CD8-positive, alpha-beta memory T cell (primary cell): ENCODE results near the gene CALML5. TPM values are rescaled to one million over a fixed set of nuclear protein-coding genes. Genes with fewer than 3 reads are reported as not detected.

Experiments
- polyA plus RNA-seq: library from polyadenylated mRNA; unstranded; fragments of 300-500 nt; fragmentation: Illumina TruSeq; gene quantifications from one replicate; pipeline ENCODE4 v1.2.3, GENCODE V29; 2021
- total RNA-seq, 2 experiments: library from RNA; stranded (reverse); gene quantifications; one replicate each; pipeline ENCODE4 v1.2.3, GENCODE V29; 2021

CALML5 gene
- total and polyA plus RNA-seq, 3 experiments from 2014 or later: not detected

Other genes starting within 250 kb of the CALML5 start
- not detected for gene UCN3, start 134.6 kb downstream of the CALML5 start, total RNA-seq
- not detected for gene UCN3, start 134.6 kb downstream of the CALML5 start, polyA plus RNA-seq
- not detected for gene TUBAL3, start 94.7 kb downstream of the CALML5 start, total RNA-seq
- gene TUBAL3, start 94.7 kb downstream of the CALML5 start, polyA plus RNA-seq: not detected
- gene NET1, start 87.0 kb downstream of the CALML5 start, total RNA-seq: 10 to 100 TPM; 20.4 to 21.5 TPM
- 1.8 TPM for gene NET1, start 87.0 kb downstream of the CALML5 start, polyA plus RNA-seq
- gene CALML3, start 25.4 kb upstream of the CALML5 start, total RNA-seq: not detected
- gene CALML3, start 25.4 kb upstream of the CALML5 start, polyA plus RNA-seq: not detected
- 1 to 10 TPM; 6.8 to 7.5 TPM for gene ASB13, start 167.0 kb upstream of the CALML5 start, total RNA-seq
- 8.7 TPM for gene ASB13, start 167.0 kb upstream of the CALML5 start, polyA plus RNA-seq
- 10 to 100 TPM; 71.2 to 74.2 TPM for gene TASOR2, start 185.3 kb upstream of the CALML5 start, total RNA-seq
- gene TASOR2, start 185.3 kb upstream of the CALML5 start, polyA plus RNA-seq: 11.6 TPM